ENCODE data around the gene SECISBP2. TPM values are rescaled to one million over a fixed set of nuclear protein-coding genes. Genes with fewer than 3 reads are reported as not detected.

The SECISBP2 gene
- total and polyA plus RNA-seq, 2 donors (not counting 1 experiment from before 2014, with no cell fraction given), result 56.6 to 124 TPM

- Histone ChIP-seq H3K9me3 (ENCODE audit: control extremely low read depth in 1 of 3, control insufficient read depth in 2 of 3, insufficient read depth in 1 of 3, low read length in 2 of 3) (no peaks in the 10 kb centered on the region), H2AFZ (ENCODE audit: insufficient read depth, low read depth, low read length, poor library complexity, severe bottlenecking) (no peak overlapping the region), H3K4me3 (ENCODE audit: control extremely low read depth in 1 of 5, extremely low read depth in 1 of 5, insufficient read depth in 1 of 5, low read depth in 2 of 5, low read length in 4 of 5) (no peak overlapping the region), H3K9ac (ENCODE audit: low read length) (no peak overlapping the region), H3K79me2 (ENCODE audit: control insufficient read depth, insufficient read depth, low read length) (peaks cover 12% of the 10 kb centered on the region), H3K27ac (ENCODE audit: low read length in 2 of 2) (no peak overlapping the region), H3K27me3 (replicated peaks in 1 of 4; ENCODE audit: control extremely low read depth in 1 of 4, control insufficient read depth in 3 of 4, insufficient read depth in 4 of 4, low read length in 3 of 4) (no peaks in the 10 kb centered on the region), H3K4me2 (replicated peaks; ENCODE audit: low read depth, low read length, poor library complexity, severe bottlenecking) (no peak overlapping the region), H3K4me1 (ENCODE audit: control insufficient read depth in 2 of 2, insufficient read depth in 2 of 2, low read length in 2 of 2) (peaks cover 0 to 22% of the 10 kb centered on the region in 2 donors), H4K20me1 (ENCODE audit: control insufficient read depth, insufficient read depth, low read length, poor library complexity, severe bottlenecking) (peaks cover 5% of the 10 kb centered on the region), H3K36me3 (replicated peaks in 1 of 2; ENCODE audit: control extremely low read depth in 1 of 2, control insufficient read depth in 1 of 2, extremely low read depth in 1 of 2, insufficient read depth in 2 of 2, low read length in 1 of 2) (peaks cover 1 to 98% of the 10 kb centered on the region in 2 experiments)
- WGBS (ENCODE audit: insufficient coverage), result 98% methylated on average over 18 of the region's 20 CpGs
- Mint-ChIP-seq H3K27me3 (no peaks in the 10 kb centered on the region), H3K27ac (peak overlapping the region; percentile 15), H3K9me3 (ENCODE audit: insufficient read depth) (no peaks in the 10 kb centered on the region), H3K4me3 (no peak overlapping the region), H3K4me1 (peaks cover 23% of the 10 kb centered on the region)
- no peak for DNase-seq
- intact Hi-C loops (cut with micrococcal nuclease), result no loop called here
- TF ChIP-seq CTCF (IDR thresholded peaks at IDR 0.05), result no peak
- TF ChIP-seq EZH2 (IDR thresholded peaks at IDR 0.05; ENCODE audit: borderline replicate concordance, insufficient read depth, low read depth, low read length, poor library complexity, severe bottlenecking), result no peak
- ATAC-seq (ENCODE audit: low read depth), result no peak
- CTCF ChIA-PET, result interaction anchor here (3.3 kb wide), 1 partner anchor 162 kb away, joined by 16 read pairs; no protein-coding TSS in a partner anchor
- POLR2A ChIA-PET, result no interaction called here
These were observed 69.0 kb downstream of the SECISBP2 start for GRCh38 chr9:89387197-89387849.

DNA sequence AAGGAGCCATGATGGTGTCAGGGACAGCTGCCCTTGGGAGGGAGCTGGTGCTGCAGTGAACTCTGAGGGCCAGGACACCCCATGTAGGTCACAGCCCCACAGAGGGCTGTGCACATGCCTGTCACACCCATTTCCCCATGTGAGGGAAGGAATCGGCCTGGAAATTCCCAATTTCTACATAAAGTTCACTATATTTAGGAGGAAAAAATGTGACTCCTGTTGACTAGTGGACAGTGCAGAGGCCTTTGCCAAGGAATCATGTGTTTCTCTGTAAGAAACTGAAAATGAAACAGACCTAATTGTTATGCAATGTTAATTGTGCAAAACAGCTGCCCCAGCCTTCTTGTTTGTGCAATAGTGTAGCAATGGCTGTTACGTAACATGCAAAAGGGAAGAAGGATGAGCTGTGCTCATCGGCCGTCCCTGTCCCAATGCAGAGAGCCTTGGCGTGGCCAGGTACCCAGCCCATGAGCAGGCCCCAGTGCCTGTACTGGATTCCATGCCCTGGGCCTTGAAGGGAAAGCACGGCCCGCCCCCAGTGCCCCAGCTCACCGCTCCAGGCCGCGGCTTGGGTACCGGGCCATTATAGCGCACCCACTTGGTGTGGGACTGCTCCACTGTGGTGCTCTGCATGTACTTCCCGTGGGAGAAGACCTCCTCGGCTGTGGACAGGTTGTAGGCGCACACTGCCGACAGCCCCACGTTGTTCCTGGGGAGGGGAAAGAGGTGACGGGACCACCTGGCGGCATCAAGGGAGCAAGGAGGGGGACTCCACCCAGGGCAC is 70.0 kb downstream of the SECISBP2 start:
- Histone ChIP-seq H3K9me3 (ENCODE audit: control extremely low read depth in 1 of 3, control insufficient read depth in 2 of 3, insufficient read depth in 1 of 3, low read length in 2 of 3) (no peaks in the 10 kb centered on the region), H3K4me3 (ENCODE audit: control extremely low read depth in 1 of 5, extremely low read depth in 1 of 5, insufficient read depth in 1 of 5, low read depth in 2 of 5, low read length in 4 of 5) (no peak overlapping the region), H4K20me1 (ENCODE audit: control insufficient read depth, insufficient read depth, low read length, poor library complexity, severe bottlenecking) (peaks cover 3% of the 10 kb centered on the region), H2AFZ (ENCODE audit: insufficient read depth, low read depth, low read length, poor library complexity, severe bottlenecking) (no peak overlapping the region), H3K79me2 (ENCODE audit: control insufficient read depth, insufficient read depth, low read length) (peaks cover 13% of the 10 kb centered on the region), H3K4me1 (ENCODE audit: control insufficient read depth in 2 of 2, insufficient read depth in 2 of 2, low read length in 2 of 2) (peaks cover 0 to 13% of the 10 kb centered on the region in 2 donors), H3K4me2 (replicated peaks; ENCODE audit: low read depth, low read length, poor library complexity, severe bottlenecking) (no peak overlapping the region), H3K9ac (ENCODE audit: low read length) (no peak overlapping the region), H3K27me3 (replicated peaks in 1 of 4; ENCODE audit: control extremely low read depth in 1 of 4, control insufficient read depth in 3 of 4, insufficient read depth in 4 of 4, low read length in 3 of 4) (no peaks in the 10 kb centered on the region), H3K36me3 (replicated peaks in 1 of 2; ENCODE audit: control extremely low read depth in 1 of 2, control insufficient read depth in 1 of 2, extremely low read depth in 1 of 2, insufficient read depth in 2 of 2, low read length in 1 of 2) (peaks cover 4 to 98% of the 10 kb centered on the region in 2 experiments), H3K27ac (ENCODE audit: low read length in 2 of 2) (no peak overlapping the region)
- Mint-ChIP-seq H3K27ac (peak overlapping the region; percentile 50), H3K4me3 (no peak overlapping the region), H3K4me1 (peaks cover 14% of the 10 kb centered on the region), H3K9me3 (ENCODE audit: insufficient read depth) (no peaks in the 10 kb centered on the region), H3K27me3 (no peaks in the 10 kb centered on the region)
- DNase-seq, result no peak
- intact Hi-C loops (cut with micrococcal nuclease), result no loop called here
- no peak for TF ChIP-seq EZH2 (IDR thresholded peaks at IDR 0.05; ENCODE audit: borderline replicate concordance, insufficient read depth, low read depth, low read length, poor library complexity, severe bottlenecking)
- TF ChIP-seq CTCF (IDR thresholded peaks at IDR 0.05), result no peak
- ChIA-PET POLR2A (no interaction called here), CTCF (interaction anchor here (3.3 kb wide), 1 partner anchor 161 kb away, joined by 16 read pairs; no protein-coding TSS in a partner anchor)
- 86% methylated on average over 18 of the region's 19 CpGs for WGBS (ENCODE audit: insufficient coverage)
- peak; percentile 53 for ATAC-seq (ENCODE audit: low read depth)
